Tibial artery (tissue), 4 donors: ENCODE results near the gene ABTB2.
"Not testable (repeated sequence)": the region's sequence is repeated elsewhere in the genome, so short reads cannot be mapped to it uniquely, and the experiment has no call there.

Experiments
- DNase-seq, 2 donors: peaks; one replicate each; pipeline ENCODE4 v3.0.0-alpha.2; 2019
- H3K27ac ChIP-seq, 2 donors: fragments of 200-600 bp; sonication (generic) in 1 of 2; 1 replicate in 1 of 2; 2 replicates in 1 of 2; pipeline ENCODE4 v1.5.1; 2018 to 2019; ENCODE audit warnings: mild to moderate bottlenecking in 1 of 2
- H3K27me3 ChIP-seq, 2 donors: fragments of 200-600 bp; sonication (generic) in 1 of 2; one replicate each; pipeline versions ENCODE4 v1.5.1 to v1.6.0; 2016 to 2019
- H3K36me3 ChIP-seq, 3 donors: fragments of 200-600 bp; sonication (generic) in 2 of 3; one replicate each; pipeline ENCODE4 v1.5.1; 2016 to 2019; ENCODE audit warnings: mild to moderate bottlenecking in 2 of 3
- H3K4me1 ChIP-seq, 4 donors: fragments of 200-600 bp; sonication (generic) in 2 of 4; 1 replicate in 3 of 4; 2 replicates in 1 of 4; pipeline ENCODE4 v1.5.1; 2016 to 2019
- H3K4me3 ChIP-seq, 2 donors: fragments of 200-600 bp; sonication (generic) in 1 of 2; 1 replicate in 1 of 2; 2 replicates in 1 of 2; pipeline ENCODE4 v1.5.1; 2018 to 2019; ENCODE audit warnings: mild to moderate bottlenecking in 2 of 2
- H3K9me3 ChIP-seq, 3 donors: fragments of 200-600 bp; sonication (generic) in 1 of 3; one replicate each; pipeline ENCODE4 v1.5.1; 2016 to 2019
- CTCF ChIP-seq, 2 experiments: fragments of 200-600 bp in 1 of 2; fragments of 450-650 bp in 1 of 2; IDR thresholded peaks; one replicate each; pipeline ENCODE4 v1.5.1; 2017 to 2019; ENCODE audit warnings: antibody characterized with exemption in 2 of 2, mild to moderate bottlenecking in 1 of 2, moderate library complexity in 1 of 2
- intact Hi-C: fragments of 100-400 bp; cut with DNase I; formaldehyde crosslinking; loops from one replicate; pipeline ENCODE4 v1.15.0; 2023; ENCODE audit warnings: low total_unique reads

ABTB2 gene

GRCh38 chr11:34219279-34219678 lies 138.5 kb downstream of the ABTB2 start:
- Histone ChIP-seq H3K36me3 (no peaks in the 10 kb centered on the region), H3K4me1 (peaks cover 0 to 26% (median 11%) of the 10 kb centered on the region in 4 donors), H3K27ac (no peak overlapping the region), H3K27me3 (no peaks in the 10 kb centered on the region), H3K9me3 (no peaks in the 10 kb centered on the region), H3K4me3 (no peak overlapping the region)
- intact Hi-C loops, result no loop called here
- no peak for TF ChIP-seq CTCF (IDR thresholded peaks at IDR 0.05)
- DNase-seq, result no peak

- intact Hi-C loops, H3K9me3 ChIP-seq, H3K4me3 ChIP-seq, H3K27ac ChIP-seq, DNase-seq, H3K27me3 ChIP-seq, H3K36me3 ChIP-seq: not testable (repeated sequence)
- H3K4me1 ChIP-seq, result peaks cover 0 to 29% (median 11%) of the 10 kb centered on the region in 4 donors
Observed at GRCh38 chr11:34218756-34219155, 139.1 kb downstream of the ABTB2 start.

GRCh38 chr11:34218067-34218466 lies 139.7 kb downstream of the ABTB2 start:
- intact Hi-C loops, result no loop called here
- no peaks in the 10 kb centered on the region for H3K9me3 ChIP-seq
- DNase-seq, result no peak
- peaks cover 0 to 28% (median 6%) of the 10 kb centered on the region in 4 donors for H3K4me1 ChIP-seq
- H3K27me3 ChIP-seq, result no peaks in the 10 kb centered on the region
- TF ChIP-seq CTCF (IDR thresholded peaks at IDR 0.05), result no peak
- no peaks in the 10 kb centered on the region for H3K36me3 ChIP-seq
- no peak overlapping the region for H3K4me3 ChIP-seq
- no peak overlapping the region for H3K27ac ChIP-seq

GRCh38 chr11:34216706-34217105 lies 141.1 kb downstream of the ABTB2 start:
- intact Hi-C loops, result no loop called here
- peaks cover 0 to 18% (median 0%) of the 10 kb centered on the region in 4 donors for H3K4me1 ChIP-seq
- no peaks in the 10 kb centered on the region for H3K36me3 ChIP-seq
- no peak for DNase-seq
- no peak overlapping the region for H3K27ac ChIP-seq
- no peaks in the 10 kb centered on the region for H3K27me3 ChIP-seq
- no peak for TF ChIP-seq CTCF (IDR thresholded peaks at IDR 0.05)
- H3K9me3 ChIP-seq, result no peaks in the 10 kb centered on the region
- H3K4me3 ChIP-seq, result no peak overlapping the region

GRCh38 chr11:34215806-34216453 lies 141.9 kb downstream of the ABTB2 start:
- Histone ChIP-seq H3K4me3 (no peak overlapping the region), H3K36me3 (no peaks in the 10 kb centered on the region), H3K9me3 (no peaks in the 10 kb centered on the region), H3K4me1 (peaks cover 0 to 18% (median 0%) of the 10 kb centered on the region in 4 donors), H3K27ac (no peak overlapping the region), H3K27me3 (no peaks in the 10 kb centered on the region)
- DNase-seq, result no peak
- intact Hi-C loops, result no loop called here
- TF ChIP-seq CTCF (IDR thresholded peaks at IDR 0.05), result no peak

- TF ChIP-seq CTCF (IDR thresholded peaks at IDR 0.05), result no peak
- Histone ChIP-seq H3K36me3 (no peaks in the 10 kb centered on the region), H3K4me1 (peaks cover 0 to 18% (median 0%) of the 10 kb centered on the region in 4 donors), H3K9me3 (no peaks in the 10 kb centered on the region), H3K4me3 (no peak overlapping the region), H3K27me3 (no peaks in the 10 kb centered on the region), H3K27ac (no peak overlapping the region)
- DNase-seq, result no peak
- intact Hi-C loops, result no loop called here
Observed at GRCh38 chr11:34214961-34215805, 142.6 kb downstream of the ABTB2 start.
